ENCODE data around the gene KLK2.

- TF ChIP-seq POLR2AphosphoS5 (IDR thresholded peaks at IDR 0.05; ENCODE audit: low read depth, low read length) (no peak), CTCF (IDR thresholded peaks at IDR 0.05) (no peak), TCF7L2 (IDR thresholded peaks at IDR 0.05; ENCODE audit: low read depth, low read length) (no peak), SIN3A (IDR thresholded peaks at IDR 0.05; ENCODE audit: borderline replicate concordance, insufficient read depth, low read depth, low read length) (no peak), REST (IDR thresholded peaks at IDR 0.05; ENCODE audit: insufficient read depth in 1 of 2, low read depth in 2 of 2, low read length in 1 of 2) (no peak)
Observed at GRCh38 chr19:50850738-50851137, 22.5 kb upstream of the KLK2 start.

Measured in Panc1 (cell line).